H9 (cell line): ENCODE data around the gene USP7. TPM values are rescaled to one million over a fixed set of nuclear protein-coding genes. Genes with fewer than 3 reads are reported as not detected.

ENCODE experiments used
- DNase-seq: peaks from one replicate; pipeline ENCODE4 v3.0.0-alpha.2; 2017
- H2AFZ ChIP-seq: one replicate; pipeline ENCODE4 v1.6.1; 2013; ENCODE audit warnings: mild to moderate bottlenecking, low read length, control low read depth, moderate library complexity
- H2AK5ac ChIP-seq: 2 replicates; pipeline ENCODE4 v1.6.1; 2013; ENCODE audit warnings: low read length, control low read depth, mixed read lengths; ENCODE audit not compliant: insufficient read length
- H2BK120ac ChIP-seq: one replicate; pipeline ENCODE4 v1.6.1; 2013; ENCODE audit warnings: low read depth, mild to moderate bottlenecking, low read length, control low read depth, inconsistent platforms; ENCODE audit not compliant: poor library complexity, severe bottlenecking
- H2BK12ac ChIP-seq: 2 replicates; pipeline ENCODE4 v1.6.1; 2013; ENCODE audit warnings: low read length, control low read depth, mixed read lengths, low read depth; ENCODE audit not compliant: insufficient read length
- H2BK15ac ChIP-seq: 2 replicates; pipeline ENCODE4 v1.6.1; 2013; ENCODE audit warnings: low read depth, low read length, control low read depth
- H2BK20ac ChIP-seq: one replicate; pipeline ENCODE4 v1.6.1; 2013; ENCODE audit warnings: low read depth, mild to moderate bottlenecking, low read length, control low read depth, inconsistent platforms; ENCODE audit not compliant: poor library complexity, severe bottlenecking
- H2BK5ac ChIP-seq: 2 replicates; pipeline ENCODE4 v1.6.1; 2013; ENCODE audit warnings: low read length, control low read depth, mixed read lengths; ENCODE audit not compliant: insufficient read length
- H3K14ac ChIP-seq: 2 replicates; pipeline ENCODE4 v1.6.1; 2013; ENCODE audit warnings: low read length, control low read depth; ENCODE audit not compliant: insufficient read depth
- H3K18ac ChIP-seq: 2 replicates; pipeline ENCODE4 v1.6.1; 2013; ENCODE audit warnings: low read depth, mild to moderate bottlenecking, mixed read lengths, low read length, control low read depth; ENCODE audit not compliant: insufficient read length
- H3K23ac ChIP-seq: 2 replicates; pipeline ENCODE4 v1.6.1; 2013; ENCODE audit warnings: low read length, control low read depth, mixed read lengths, low read depth; ENCODE audit not compliant: insufficient read length
- H3K23me2 ChIP-seq: 2 replicates; pipeline ENCODE4 v1.6.1; 2013; ENCODE audit warnings: low read depth, mild to moderate bottlenecking, mixed read lengths, low read length, control low read depth; ENCODE audit not compliant: insufficient read length, poor library complexity, severe bottlenecking
- H3K27ac ChIP-seq: 2 replicates; pipeline ENCODE4 v1.5.1; 2013; ENCODE audit warnings: low read length, control low read depth, mixed read lengths, low read depth; ENCODE audit not compliant: insufficient read length
- H3K27me3 ChIP-seq: 2 replicates; pipeline ENCODE4 v1.6.1; 2013; ENCODE audit warnings: low read length, control low read depth, inconsistent platforms; ENCODE audit not compliant: insufficient read depth
- H3K4ac ChIP-seq: 2 replicates; pipeline ENCODE4 v1.6.1; 2013; ENCODE audit warnings: low read depth, mild to moderate bottlenecking, control low read depth, inconsistent platforms, low read length, moderate library complexity
- H3K4me1 ChIP-seq: 2 replicates; pipeline ENCODE4 v1.6.1; 2013; ENCODE audit warnings: low read length, control low read depth, inconsistent platforms; ENCODE audit not compliant: insufficient read depth
- H3K4me2 ChIP-seq: 2 replicates; pipeline ENCODE4 v1.6.1; 2013; ENCODE audit warnings: low read length, control low read depth, mixed read lengths; ENCODE audit not compliant: insufficient read length, insufficient read depth
- H3K56ac ChIP-seq: 2 replicates; pipeline ENCODE4 v1.6.1; 2013; ENCODE audit warnings: low read depth, mild to moderate bottlenecking, mixed read lengths, low read length, control low read depth; ENCODE audit not compliant: insufficient read length
- H3K79me1 ChIP-seq: 2 replicates; pipeline ENCODE4 v1.6.1; 2013; ENCODE audit warnings: low read depth, mild to moderate bottlenecking, moderate library complexity, low read length, control low read depth, inconsistent platforms; ENCODE audit not compliant: insufficient read depth, poor library complexity, severe bottlenecking
- H3K79me2 ChIP-seq: 2 replicates; pipeline ENCODE4 v1.6.1; 2013; ENCODE audit warnings: low read length, control low read depth, inconsistent platforms; ENCODE audit not compliant: insufficient read depth
- H3K9ac ChIP-seq: 2 replicates; pipeline ENCODE4 v1.6.1; 2013; ENCODE audit warnings: low read length, control low read depth, mixed read lengths; ENCODE audit not compliant: insufficient read length; ENCODE audit errors: extremely low read depth
- H3K9me3 ChIP-seq: one replicate; pipeline ENCODE4 v1.6.1; 2013; ENCODE audit warnings: low read depth, low read length, inconsistent platforms; ENCODE audit not compliant: control insufficient read depth
- H3T11ph ChIP-seq: one replicate; pipeline ENCODE4 v1.6.1; 2013; ENCODE audit warnings: mild to moderate bottlenecking, low read length, control low read depth, inconsistent platforms
- H4K20me1 ChIP-seq: one replicate; pipeline ENCODE4 v1.6.1; 2013; ENCODE audit not compliant: control insufficient read depth, insufficient read length, insufficient read depth
- H4K5ac ChIP-seq: 2 replicates; pipeline ENCODE4 v1.6.1; 2013; ENCODE audit warnings: low read depth, mild to moderate bottlenecking, mixed read lengths, low read length, control low read depth; ENCODE audit not compliant: insufficient read length
- H4K8ac ChIP-seq: replicated peaks from 2 replicates; pipeline ENCODE4 v1.6.1; 2013; ENCODE audit warnings: low read length, control low read depth, mixed read lengths, low read depth; ENCODE audit not compliant: insufficient read length
- H4K91ac ChIP-seq: 2 replicates; pipeline ENCODE4 v1.6.1; 2013; ENCODE audit warnings: low read depth, mild to moderate bottlenecking, moderate library complexity, mixed read lengths, low read length, control low read depth; ENCODE audit not compliant: insufficient read length
- H3K27ac Mint-ChIP-seq, 3 experiments: 2 replicates in 2 of 3; 3 replicates in 1 of 3; pipeline ENCODE4 v1.8.0; 2020 to 2021; ENCODE audit warnings: mixed read lengths in 3 of 3, mild to moderate bottlenecking in 1 of 3, moderate library complexity in 1 of 3
- H3K27me3 Mint-ChIP-seq: 2 replicates; pipeline ENCODE4 v1.8.0; 2021; ENCODE audit warnings: low read depth, mild to moderate bottlenecking, moderate library complexity, mixed read lengths
- H3K36me3 Mint-ChIP-seq, 3 experiments: 2 replicates in 2 of 3; 3 replicates in 1 of 3; pipeline ENCODE4 v1.8.0; 2020 to 2021; ENCODE audit warnings: low read depth in 3 of 3, mixed read lengths in 3 of 3; ENCODE audit not compliant: insufficient read depth in 1 of 3
- H3K4me1 Mint-ChIP-seq, 2 experiments: 2 replicates each; pipeline ENCODE4 v1.8.0; 2020; ENCODE audit warnings: mixed read lengths in 2 of 2
- H3K4me3 Mint-ChIP-seq, 2 experiments: 2 replicates in 1 of 2; 3 replicates in 1 of 2; pipeline ENCODE4 v1.8.0; 2020 to 2021; ENCODE audit warnings: mild to moderate bottlenecking in 2 of 2, mixed read lengths in 2 of 2, moderate library complexity in 1 of 2
- H3K9me3 Mint-ChIP-seq, 2 experiments: 2 replicates in 1 of 2; 3 replicates in 1 of 2; pipeline ENCODE4 v1.8.0; 2020; ENCODE audit warnings: mild to moderate bottlenecking in 2 of 2, mixed read lengths in 2 of 2, moderate library complexity in 1 of 2
- WGBS: extraction: QIAGEN DNeasy Blood & Tissue Kit; methylation state at CpG from one replicate; pipeline ENCODE4 v1.1.7; 2013; ENCODE audit warnings: missing lambda C conversion rate, low lambda C conversion rate, mixed read lengths; ENCODE audit not compliant: insufficient read length; ENCODE audit errors: extremely low coverage; 5-methylcytosine and 5-hydroxymethylcytosine counted together
- total RNA-seq: library from RNA; stranded (reverse); gene quantifications from 2 replicates; pipeline ENCODE4 v1.2.1, GENCODE V29; 2021
- TF ChIP-seq, protein P1 (sequence below): fragments of 200-600 bp; sonication (generic); conservative IDR thresholded peaks from 3 replicates; pipeline ENCODE4 v1.8.0; 2021; ENCODE audit warnings: antibody characterized with exemption, mild to moderate bottlenecking

USP7 gene
- total RNA-seq, 1 experiment from 2014 or later = 192 TPM

DNA sequence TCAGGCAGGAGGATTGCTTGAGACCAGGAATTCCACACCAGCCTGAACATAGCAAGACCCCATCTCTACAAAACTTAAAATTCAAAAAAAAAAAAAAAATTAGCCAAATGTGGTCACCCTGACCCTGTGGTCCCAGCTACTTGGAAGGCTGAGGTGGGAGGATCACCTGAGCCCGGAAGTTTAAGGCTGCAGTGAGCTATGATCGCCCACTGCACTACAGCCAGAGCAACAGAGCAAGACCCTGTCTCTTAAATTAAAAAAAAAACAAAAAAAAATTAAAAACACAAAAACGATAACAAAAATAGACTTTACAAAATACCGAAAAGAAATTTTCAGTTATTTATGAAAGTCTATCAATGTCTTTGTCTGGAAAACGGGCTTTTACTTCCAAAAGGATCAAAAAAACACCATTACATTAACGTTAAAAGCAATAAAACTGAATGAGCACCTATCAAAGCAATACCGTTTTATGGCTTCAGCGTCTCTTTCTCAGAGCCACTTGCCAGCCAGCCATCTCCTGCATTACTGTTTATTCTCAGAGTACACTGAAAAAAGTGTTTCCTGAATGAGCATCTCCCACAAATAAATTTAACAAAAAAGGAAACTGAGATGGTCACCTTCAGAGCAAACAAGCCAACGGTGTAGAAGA, 6.1 kb downstream of the USP7 start:
- H4K91ac ChIP-seq = no peak overlapping the region
- peaks cover 24% of the 10 kb centered on the region; the same call in 1 of the 2 replicates for H3K4me1 ChIP-seq
- no peak overlapping the region for H2BK15ac ChIP-seq
- H2AFZ ChIP-seq = no peak overlapping the region
- no peak overlapping the region for H2AK5ac ChIP-seq
- H3K56ac ChIP-seq = no peak overlapping the region
- peaks cover 9% of the 10 kb centered on the region for H3K79me1 ChIP-seq
- H3K27me3 ChIP-seq = no peaks in the 10 kb centered on the region
- H3K9ac ChIP-seq = no peak overlapping the region
- no peak overlapping the region for H3K27ac ChIP-seq
- TF ChIP-seq, protein P1, sequence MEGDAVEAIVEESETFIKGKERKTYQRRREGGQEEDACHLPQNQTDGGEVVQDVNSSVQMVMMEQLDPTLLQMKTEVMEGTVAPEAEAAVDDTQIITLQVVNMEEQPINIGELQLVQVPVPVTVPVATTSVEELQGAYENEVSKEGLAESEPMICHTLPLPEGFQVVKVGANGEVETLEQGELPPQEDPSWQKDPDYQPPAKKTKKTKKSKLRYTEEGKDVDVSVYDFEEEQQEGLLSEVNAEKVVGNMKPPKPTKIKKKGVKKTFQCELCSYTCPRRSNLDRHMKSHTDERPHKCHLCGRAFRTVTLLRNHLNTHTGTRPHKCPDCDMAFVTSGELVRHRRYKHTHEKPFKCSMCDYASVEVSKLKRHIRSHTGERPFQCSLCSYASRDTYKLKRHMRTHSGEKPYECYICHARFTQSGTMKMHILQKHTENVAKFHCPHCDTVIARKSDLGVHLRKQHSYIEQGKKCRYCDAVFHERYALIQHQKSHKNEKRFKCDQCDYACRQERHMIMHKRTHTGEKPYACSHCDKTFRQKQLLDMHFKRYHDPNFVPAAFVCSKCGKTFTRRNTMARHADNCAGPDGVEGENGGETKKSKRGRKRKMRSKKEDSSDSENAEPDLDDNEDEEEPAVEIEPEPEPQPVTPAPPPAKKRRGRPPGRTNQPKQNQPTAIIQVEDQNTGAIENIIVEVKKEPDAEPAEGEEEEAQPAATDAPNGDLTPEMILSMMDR = no peak
- no peak overlapping the region for H2BK5ac ChIP-seq
- no peak for DNase-seq
- Mint-ChIP-seq H3K4me1 (peaks cover 72 to 81% of the 10 kb centered on the region in 2 experiments), H3K27ac (peak overlapping the region in 1 of 3 experiments; percentile 33; a peak in 2 of 7 replicates), H3K36me3 (peaks cover 0 to 8% (median 0%) of the 10 kb centered on the region in 3 experiments; a peak in 3 of 7 replicates), H3K27me3 (peaks cover 1% of the 10 kb centered on the region; the same call in 1 of the 2 replicates), H3K4me3 (peak overlapping the region in 1 of 2 experiments; percentile 45; a peak in 1 of 5 replicates), H3K9me3 (no peaks in the 10 kb centered on the region; a peak in 1 of 5 replicates)
- H2BK12ac ChIP-seq = no peak overlapping the region
- H3K23ac ChIP-seq = no peak overlapping the region
- no peak overlapping the region for H2BK20ac ChIP-seq
- no peak overlapping the region for H3K14ac ChIP-seq
- H2BK120ac ChIP-seq = no peak overlapping the region
- no peak overlapping the region for H3K4ac ChIP-seq
- peaks cover 87% of the 10 kb centered on the region; the same call in 1 of the 2 replicates for H3K79me2 ChIP-seq
- WGBS = no CpG with 5 or more reads among the region's 9 CpGs
- no peak overlapping the region for H3K4me2 ChIP-seq
- no peaks in the 10 kb centered on the region for H4K20me1 ChIP-seq
- no peaks in the 10 kb centered on the region for H3K9me3 ChIP-seq
- no peak overlapping the region for H4K5ac ChIP-seq
- H3T11ph ChIP-seq = no peak overlapping the region
- no peak overlapping the region for H3K18ac ChIP-seq
- H4K8ac ChIP-seq = no peak overlapping the region
- peaks cover 12% of the 10 kb centered on the region for H3K23me2 ChIP-seq
